IPS-18a (cell line): Measurements from ENCODE around the gene RILPL1.
"Not testable (repeated sequence)": the region's sequence is repeated elsewhere in the genome, so short reads cannot be mapped to it uniquely, and the experiment has no call there.

Source experiments
- H3K27ac ChIP-seq: one replicate; pipeline ENCODE4 v1.5.1; 2013; ENCODE audit warnings: low read length
- H3K27me3 ChIP-seq: one replicate; pipeline ENCODE4 v1.6.1; 2013; ENCODE audit warnings: mild to moderate bottlenecking, low read length; ENCODE audit not compliant: control insufficient read depth, insufficient read depth
- H3K36me3 ChIP-seq: one replicate; pipeline ENCODE4 v1.6.1; 2013; ENCODE audit warnings: low read depth, low read length; ENCODE audit not compliant: control insufficient read depth
- H3K4me1 ChIP-seq: one replicate; pipeline ENCODE4 v1.6.1; 2013; ENCODE audit warnings: low read depth, low read length; ENCODE audit not compliant: control insufficient read depth
- H3K4me3 ChIP-seq: one replicate; pipeline ENCODE4 v1.5.1; 2013; ENCODE audit warnings: low read length
- H3K9ac ChIP-seq: one replicate; pipeline ENCODE4 v1.6.1; 2013; ENCODE audit warnings: mild to moderate bottlenecking, low read length, moderate library complexity
- H3K9me3 ChIP-seq: one replicate; pipeline ENCODE4 v1.6.1; 2013; ENCODE audit warnings: low read depth, low read length; ENCODE audit not compliant: control insufficient read depth

RILPL1 gene

GRCh38 chr12:123491056-123491455, 42.5 kb downstream of the RILPL1 start:
- no peaks in the 10 kb centered on the region for H3K27me3 ChIP-seq
- no peak overlapping the region for H3K4me3 ChIP-seq
- H3K27ac ChIP-seq = no peak overlapping the region
- H3K36me3 ChIP-seq = no peaks in the 10 kb centered on the region
- no peaks in the 10 kb centered on the region for H3K4me1 ChIP-seq
- H3K9me3 ChIP-seq = no peaks in the 10 kb centered on the region
- H3K9ac ChIP-seq = no peak overlapping the region

GRCh38 chr12:123490089-123490488, 43.4 kb downstream of the RILPL1 start:
- H3K9ac ChIP-seq = no peak overlapping the region
- H3K4me1 ChIP-seq = no peaks in the 10 kb centered on the region
- H3K27me3 ChIP-seq = no peaks in the 10 kb centered on the region
- H3K4me3 ChIP-seq = no peak overlapping the region
- no peak overlapping the region for H3K27ac ChIP-seq
- no peaks in the 10 kb centered on the region for H3K36me3 ChIP-seq
- H3K9me3 ChIP-seq = no peaks in the 10 kb centered on the region

GRCh38 chr12:123489580-123489979, 43.9 kb downstream of the RILPL1 start:
- H3K27ac ChIP-seq = no peak overlapping the region
- no peaks in the 10 kb centered on the region for H3K4me1 ChIP-seq
- H3K9ac ChIP-seq = no peak overlapping the region
- H3K36me3 ChIP-seq = no peaks in the 10 kb centered on the region
- H3K9me3 ChIP-seq = no peaks in the 10 kb centered on the region
- H3K27me3 ChIP-seq = no peaks in the 10 kb centered on the region
- no peak overlapping the region for H3K4me3 ChIP-seq

GRCh38 chr12:123488539-123489230, 44.8 kb downstream of the RILPL1 start:
- H3K9ac ChIP-seq = no peak overlapping the region
- H3K4me3 ChIP-seq = no peak overlapping the region
- H3K9me3 ChIP-seq = no peaks in the 10 kb centered on the region
- H3K4me1 ChIP-seq = no peaks in the 10 kb centered on the region
- H3K36me3 ChIP-seq = no peaks in the 10 kb centered on the region
- no peak overlapping the region for H3K27ac ChIP-seq
- H3K27me3 ChIP-seq = no peaks in the 10 kb centered on the region

GRCh38 chr12:123487428-123487827, 46.1 kb downstream of the RILPL1 start:
- no peak overlapping the region for H3K4me3 ChIP-seq
- no peaks in the 10 kb centered on the region for H3K4me1 ChIP-seq
- no peak overlapping the region for H3K27ac ChIP-seq
- no peaks in the 10 kb centered on the region for H3K27me3 ChIP-seq
- no peaks in the 10 kb centered on the region for H3K9me3 ChIP-seq
- H3K36me3 ChIP-seq = no peaks in the 10 kb centered on the region
- no peak overlapping the region for H3K9ac ChIP-seq

GRCh38 chr12:123485756-123486155, 47.8 kb downstream of the RILPL1 start:
- Histone ChIP-seq H3K4me1 (no peaks in the 10 kb centered on the region), H3K27ac (no peak overlapping the region), H3K36me3 (no peaks in the 10 kb centered on the region), H3K9ac (no peak overlapping the region), H3K27me3 (no peaks in the 10 kb centered on the region), H3K4me3 (no peak overlapping the region), H3K9me3 (no peaks in the 10 kb centered on the region)

GRCh38 chr12:123483602-123484248, 49.8 kb downstream of the RILPL1 start:
- Histone ChIP-seq H3K9ac (no peak overlapping the region), H3K4me1 (no peaks in the 10 kb centered on the region), H3K36me3 (no peaks in the 10 kb centered on the region), H3K27ac (no peak overlapping the region), H3K9me3 (no peaks in the 10 kb centered on the region), H3K4me3 (no peak overlapping the region), H3K27me3 (no peaks in the 10 kb centered on the region)

GRCh38 chr12:123482876-123483275, 50.6 kb downstream of the RILPL1 start:
- Histone ChIP-seq H3K36me3 (no peaks in the 10 kb centered on the region), H3K9ac (no peak overlapping the region), H3K4me1 (no peaks in the 10 kb centered on the region), H3K27me3 (no peaks in the 10 kb centered on the region), H3K27ac (no peak overlapping the region), H3K4me3 (no peak overlapping the region), H3K9me3 (no peaks in the 10 kb centered on the region)

GRCh38 chr12:123481251-123481650, 52.3 kb downstream of the RILPL1 start:
- not testable (repeated sequence) for H3K36me3 ChIP-seq, H3K4me1 ChIP-seq, H3K9ac ChIP-seq, H3K27ac ChIP-seq, H3K27me3 ChIP-seq, H3K4me3 ChIP-seq, H3K9me3 ChIP-seq

GRCh38 chr12:123479442-123480180, 53.9 kb downstream of the RILPL1 start:
- Histone ChIP-seq H3K9me3 (no peaks in the 10 kb centered on the region), H3K4me1 (no peaks in the 10 kb centered on the region), H3K4me3 (no peak overlapping the region), H3K36me3 (no peaks in the 10 kb centered on the region), H3K27me3 (no peaks in the 10 kb centered on the region), H3K9ac (no peak overlapping the region), H3K27ac (no peak overlapping the region)

- Histone ChIP-seq H3K27me3 (no peaks in the 10 kb centered on the region), H3K4me1 (no peaks in the 10 kb centered on the region), H3K9ac (no peak overlapping the region), H3K36me3 (no peaks in the 10 kb centered on the region), H3K9me3 (no peaks in the 10 kb centered on the region), H3K27ac (no peak overlapping the region), H3K4me3 (no peak overlapping the region)
Observed at GRCh38 chr12:123478762-123479161, 54.8 kb downstream of the RILPL1 start.
